ENCODE data around the gene CSGALNACT2. TPM values are rescaled to one million over a fixed set of nuclear protein-coding genes. Genes with fewer than 3 reads are reported as not detected.

CSGALNACT2 gene
- total RNA-seq, 4 donors from 2014 or later = 14.4 to 24.1 (median 20.0) TPM

GRCh38 chr10:43196981-43197833 lies 59.0 kb downstream of the CSGALNACT2 start:
- whole genome bisulfite sequencing, 2 donors = 93 to 96% methylated on average over 14 to 16 of the region's 20 CpGs
- no peak for DNase-seq
- Histone ChIP-seq H3K36me3 (no peaks in the 10 kb centered on the region), H3K4me1 (peaks cover 5% of the 10 kb centered on the region in 2 donors), H3K27me3 (no peaks in the 10 kb centered on the region), H3K27ac (no peak overlapping the region), H3K9me3 (no peaks in the 10 kb centered on the region), H3K4me3 (replicated peaks in 1 of 3) (no peak overlapping the region)
- no peak for TF ChIP-seq CTCF (IDR thresholded peaks at IDR 0.05)
- TF ChIP-seq POLR2A (IDR thresholded peaks at IDR 0.05) = no peak
- intact Hi-C loops (cut with DNase I) = no loop called here

DNA sequence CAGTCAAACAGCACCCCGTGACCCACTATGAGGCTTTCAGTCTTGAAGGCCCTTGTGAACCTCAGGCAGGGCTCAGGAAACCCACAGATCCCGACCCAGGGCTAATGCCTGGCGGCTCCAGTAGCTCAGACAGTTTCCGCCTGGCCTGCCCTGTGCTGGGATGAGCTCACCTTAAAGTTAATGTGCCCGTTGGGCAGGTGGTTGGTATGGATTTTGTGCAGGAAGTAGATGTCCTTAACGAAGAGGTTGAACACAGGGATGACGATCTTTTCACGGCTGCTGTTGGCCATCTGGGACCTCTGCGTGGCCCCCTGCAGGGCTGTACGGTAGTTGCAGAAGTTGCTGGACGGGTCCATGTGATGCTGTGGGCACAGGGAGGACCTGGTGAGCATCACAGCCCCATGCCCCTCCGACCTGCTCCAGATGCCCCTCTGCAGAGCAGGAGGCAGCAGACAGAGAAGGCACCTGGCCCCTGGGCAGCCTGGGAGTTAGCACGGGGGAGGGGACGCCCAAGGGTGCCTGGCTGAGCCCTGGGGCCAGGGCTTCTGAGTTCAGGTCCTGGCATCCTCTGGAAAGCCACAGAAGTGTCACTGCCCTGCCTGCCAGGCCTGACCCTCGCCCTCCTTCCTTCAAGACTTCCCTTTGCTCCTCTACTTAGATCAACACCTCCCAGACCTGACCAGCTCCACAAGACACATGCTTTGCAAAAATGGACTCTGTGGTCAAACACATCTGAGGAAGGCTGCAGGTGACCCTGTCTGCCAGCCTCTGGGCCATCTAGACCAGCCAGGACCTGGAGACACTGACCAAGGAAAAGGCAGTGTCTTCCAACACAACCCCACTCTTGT lies 59.8 kb downstream of the CSGALNACT2 start:
- Histone ChIP-seq H3K27ac (no peak overlapping the region), H3K36me3 (no peaks in the 10 kb centered on the region), H3K4me3 (replicated peaks in 1 of 3) (no peak overlapping the region), H3K27me3 (no peaks in the 10 kb centered on the region), H3K9me3 (no peaks in the 10 kb centered on the region), H3K4me1 (peaks cover 11 to 12% of the 10 kb centered on the region in 2 donors)
- no peak for DNase-seq
- TF ChIP-seq POLR2A (IDR thresholded peaks at IDR 0.05) (no peak), CTCF (IDR thresholded peaks at IDR 0.05) (no peak)
- 78 to 92% methylated on average over 5 to 15 of the region's 15 CpGs for WGBS, 2 donors
- intact Hi-C loops (cut with DNase I) = no loop called here

DNA sequence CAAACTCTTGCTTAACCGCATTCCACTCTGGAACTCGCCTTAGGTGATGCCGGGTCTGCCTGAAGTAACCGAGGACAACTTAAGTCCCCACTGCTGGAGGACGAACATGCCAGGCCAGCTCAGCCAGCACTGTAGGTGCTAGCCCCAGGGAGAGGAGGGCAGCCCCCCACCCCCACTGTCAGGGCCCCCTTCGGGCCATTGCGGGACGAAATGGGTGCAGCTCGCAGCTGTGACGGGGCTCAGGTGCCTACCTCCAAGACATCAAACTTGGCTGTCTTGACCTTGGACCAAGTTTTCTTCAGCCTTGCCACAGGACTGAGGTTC lies 60.4 kb downstream of the CSGALNACT2 start:
- H3K9me3 ChIP-seq = no peaks in the 10 kb centered on the region
- no peak overlapping the region for H3K4me3 ChIP-seq (replicated peaks in 1 of 3)
- 92% methylated on average over 7 to 8 of the region's 10 CpGs for WGBS, 2 donors
- H3K27ac ChIP-seq = no peak overlapping the region
- H3K36me3 ChIP-seq = no peaks in the 10 kb centered on the region
- H3K27me3 ChIP-seq = no peaks in the 10 kb centered on the region
- TF ChIP-seq POLR2A (IDR thresholded peaks at IDR 0.05) = no peak
- no peak for TF ChIP-seq CTCF (IDR thresholded peaks at IDR 0.05)
- intact Hi-C loops (cut with DNase I) = no loop called here
- no peak for DNase-seq
- peaks cover 11 to 16% of the 10 kb centered on the region in 2 donors for H3K4me1 ChIP-seq

- 91% methylated on average over 10 to 15 of the region's 16 CpGs for WGBS, 2 donors
- no peak overlapping the region for H3K4me3 ChIP-seq (replicated peaks in 1 of 3)
- H3K9me3 ChIP-seq = no peaks in the 10 kb centered on the region
- H3K4me1 ChIP-seq = peaks cover 11 to 16% of the 10 kb centered on the region in 2 donors
- no peak overlapping the region for H3K27ac ChIP-seq
- no peak for DNase-seq
- no peak for TF ChIP-seq POLR2A (IDR thresholded peaks at IDR 0.05)
- TF ChIP-seq CTCF (IDR thresholded peaks at IDR 0.05) = no peak
- no peaks in the 10 kb centered on the region for H3K36me3 ChIP-seq
- H3K27me3 ChIP-seq = no peaks in the 10 kb centered on the region
- intact Hi-C loops (cut with DNase I) = no loop called here
These were observed 60.9 kb downstream of the CSGALNACT2 start for GRCh38 chr10:43199088-43199683.

Measured in thyroid gland (tissue), 4 donors.